CD4-positive, alpha-beta T cell (primary cell): Measurements from ENCODE around the gene CEP135. TPM values are rescaled to one million over a fixed set of nuclear protein-coding genes. Genes with fewer than 3 reads are reported as not detected.

ENCODE experiments used
- ATAC-seq: fragments of 200-7000 bp; cut with Tn5 transposase; one replicate; pipeline ENCODE4 v1.10.0; 2022; ENCODE audit warnings: mild to moderate bottlenecking; ENCODE audit not compliant: poor library complexity
- CTCF ChIA-PET: fragments of 350-600 bp; sonication (Branson Sonifier 250); formaldehyde crosslinking; loops from one replicate; lab custom pipeline; 2021; ENCODE audit warnings: antibody characterized with exemption, inconsistent platforms; lab: Charles Lee
- POLR2A ChIA-PET: fragments of 350-600 bp; sonication (Branson Sonifier 250); formaldehyde crosslinking; loops from one replicate; lab custom pipeline; 2021; ENCODE audit warnings: antibody characterized with exemption, inconsistent platforms; lab: Charles Lee
- DNase-seq, 14 experiments: peaks; one replicate each; pipeline ENCODE4 v3.0.0-alpha.2; 2013 to 2020; ENCODE audit warnings: mixed read lengths in 2 of 14
- H3K27ac ChIP-seq, 2 donors: one replicate each; pipeline versions ENCODE4 v1.5.1 to v1.7.0; 2013; ENCODE audit warnings: low read length in 2 of 2, low read depth in 1 of 2, mild to moderate bottlenecking in 1 of 2
- H3K27me3 ChIP-seq, 2 experiments: 1 replicate in 1 of 2; 2 replicates in 1 of 2; pipeline versions ENCODE4 v1.6.1 to v1.7.0; 2013; ENCODE audit warnings: low read length in 2 of 2, control low read depth in 1 of 2, mild to moderate bottlenecking in 1 of 2, moderate library complexity in 1 of 2; ENCODE audit not compliant: insufficient read depth in 2 of 2, control insufficient read depth in 1 of 2
- H3K36me3 ChIP-seq: one replicate; pipeline ENCODE4 v1.6.1; 2013; ENCODE audit warnings: low read length, control low read depth; ENCODE audit not compliant: insufficient read depth
- H3K4me1 ChIP-seq: one replicate; pipeline ENCODE4 v1.6.1; 2013; ENCODE audit warnings: low read length, control low read depth; ENCODE audit not compliant: insufficient read depth
- H3K4me3 ChIP-seq: one replicate; pipeline ENCODE4 v1.5.1; 2013; ENCODE audit warnings: mild to moderate bottlenecking, low read length, moderate library complexity
- H3K9me3 ChIP-seq, 2 experiments: 1 replicate in 1 of 2; 2 replicates in 1 of 2; pipeline versions ENCODE4 v1.6.1 to v1.7.0; 2013; ENCODE audit warnings: low read length in 2 of 2, mild to moderate bottlenecking in 2 of 2, control low read depth in 1 of 2, moderate library complexity in 1 of 2; ENCODE audit not compliant: control insufficient read depth in 1 of 2, insufficient read depth in 1 of 2
- H3K27ac Mint-ChIP-seq: one replicate; pipeline ENCODE4 v1.8.0; 2020; ENCODE audit warnings: mixed read lengths
- H3K27me3 Mint-ChIP-seq: one replicate; pipeline ENCODE4 v1.8.0; 2021; ENCODE audit warnings: mixed read lengths
- H3K36me3 Mint-ChIP-seq: one replicate; pipeline ENCODE4 v1.8.0; 2021; ENCODE audit warnings: low read depth, mixed read lengths
- H3K4me1 Mint-ChIP-seq: one replicate; pipeline ENCODE4 v1.8.0; 2021; ENCODE audit warnings: low read depth, mixed read lengths
- H3K4me3 Mint-ChIP-seq: one replicate; pipeline ENCODE4 v1.8.0; 2020; ENCODE audit warnings: mild to moderate bottlenecking, mixed read lengths
- H3K9me3 Mint-ChIP-seq: one replicate; pipeline ENCODE4 v1.8.0; 2020; ENCODE audit warnings: mixed read lengths
- intact Hi-C, 2 experiments: fragments of 100-400 bp; cut with DNase I in 1 of 2; cut with micrococcal nuclease in 1 of 2; formaldehyde crosslinking; loops; one replicate each; pipeline versions ENCODE4 v1.15.1 to v1.9.0; 2023 to 2025; cut with DNase I, micrococcal nuclease
- total RNA-seq, 174 experiments: library from RNA in 2 of 174; stranded (reverse) in 2 of 174; gene quantifications; one replicate each; pipeline ENCODE4 v1.2.3 and lab custom pipeline; 2021 to 2026
- TF ChIP-seq, protein P1 (sequence below): fragments of 200-600 bp; IDR thresholded peaks from one replicate; pipeline ENCODE4 v1.8.0; 2022; ENCODE audit warnings: antibody characterized with exemption, mild to moderate bottlenecking

The CEP135 gene
- total RNA-seq, 2 experiments from 2014 or later = 19.6 to 21.0 TPM

GRCh38 chr4:55906989-55907388 is 41.8 kb upstream of the CEP135 start:
- Histone ChIP-seq H3K27ac (no peak overlapping the region), H3K27me3 (no peaks in the 10 kb centered on the region), H3K4me1 (no peaks in the 10 kb centered on the region), H3K4me3 (peak overlapping the region; percentile 13), H3K36me3 (peaks cover 15% of the 10 kb centered on the region), H3K9me3 (no peaks in the 10 kb centered on the region)
- TF ChIP-seq, protein P1, sequence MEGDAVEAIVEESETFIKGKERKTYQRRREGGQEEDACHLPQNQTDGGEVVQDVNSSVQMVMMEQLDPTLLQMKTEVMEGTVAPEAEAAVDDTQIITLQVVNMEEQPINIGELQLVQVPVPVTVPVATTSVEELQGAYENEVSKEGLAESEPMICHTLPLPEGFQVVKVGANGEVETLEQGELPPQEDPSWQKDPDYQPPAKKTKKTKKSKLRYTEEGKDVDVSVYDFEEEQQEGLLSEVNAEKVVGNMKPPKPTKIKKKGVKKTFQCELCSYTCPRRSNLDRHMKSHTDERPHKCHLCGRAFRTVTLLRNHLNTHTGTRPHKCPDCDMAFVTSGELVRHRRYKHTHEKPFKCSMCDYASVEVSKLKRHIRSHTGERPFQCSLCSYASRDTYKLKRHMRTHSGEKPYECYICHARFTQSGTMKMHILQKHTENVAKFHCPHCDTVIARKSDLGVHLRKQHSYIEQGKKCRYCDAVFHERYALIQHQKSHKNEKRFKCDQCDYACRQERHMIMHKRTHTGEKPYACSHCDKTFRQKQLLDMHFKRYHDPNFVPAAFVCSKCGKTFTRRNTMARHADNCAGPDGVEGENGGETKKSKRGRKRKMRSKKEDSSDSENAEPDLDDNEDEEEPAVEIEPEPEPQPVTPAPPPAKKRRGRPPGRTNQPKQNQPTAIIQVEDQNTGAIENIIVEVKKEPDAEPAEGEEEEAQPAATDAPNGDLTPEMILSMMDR = no peak
- peaks cover 22% of the 10 kb centered on the region for H3K4me1 Mint-ChIP-seq
- peak in 2 of 14 experiments; percentile 8 to 24 for DNase-seq
- H3K27me3 Mint-ChIP-seq = no peaks in the 10 kb centered on the region
- no peaks in the 10 kb centered on the region for H3K9me3 Mint-ChIP-seq
- H3K27ac Mint-ChIP-seq = peak overlapping the region; percentile 58
- peaks cover 37% of the 10 kb centered on the region for H3K36me3 Mint-ChIP-seq
- peak; percentile 60 for ATAC-seq
- ChIA-PET POLR2A (interaction anchor here (0.8 to 2.6 kb wide), 2 partner anchors 25 to 41 kb away, joined by 3 to 13 read pairs; partner anchors contain the start of gene CEP135), CTCF (interaction anchor here (1.5 kb wide), 1 partner anchor 42 kb away, joined by 6 read pairs; the partner anchor contains the start of gene CEP135)
- intact Hi-C loops = loop anchor here in 1 of 2 experiments (5.0 kb wide), 1 partner anchor 40 kb away; the partner anchor contains the start of gene CEP135
- peak overlapping the region; percentile 64 for H3K4me3 Mint-ChIP-seq

GRCh38 chr4:55907469-55907868 is 41.3 kb upstream of the CEP135 start:
- CTCF ChIA-PET = interaction anchor here (1.6 kb wide), 1 partner anchor 41 kb away, joined by 5 read pairs; the partner anchor contains the start of gene CEP135
- no peaks in the 10 kb centered on the region for H3K27me3 ChIP-seq

GRCh38 chr4:55910140-55910539 is 38.6 kb upstream of the CEP135 start:
- H3K36me3 Mint-ChIP-seq = peaks cover 12% of the 10 kb centered on the region
- Histone ChIP-seq H3K9me3 (no peaks in the 10 kb centered on the region), H3K27me3 (no peaks in the 10 kb centered on the region), H3K4me3 (no peak overlapping the region), H3K27ac (no peak overlapping the region), H3K4me1 (no peaks in the 10 kb centered on the region), H3K36me3 (no peaks in the 10 kb centered on the region)
- H3K27ac Mint-ChIP-seq = no peak overlapping the region
- POLR2A ChIA-PET = no interaction called here
- H3K4me3 Mint-ChIP-seq = no peak overlapping the region
- peaks cover 22% of the 10 kb centered on the region for H3K4me1 Mint-ChIP-seq
- no peaks in the 10 kb centered on the region for H3K27me3 Mint-ChIP-seq
- no peaks in the 10 kb centered on the region for H3K9me3 Mint-ChIP-seq
- ATAC-seq (no peak), DNase-seq (no peak)
- CTCF ChIA-PET = interaction anchor here (1.3 kb wide), 1 partner anchor 39 kb away, joined by 4 read pairs; the partner anchor contains the start of gene CEP135
- intact Hi-C loops = no loop called here
- TF ChIP-seq, protein P1 = no peak

More at GRCh38 chr4:55907469-55907868, 41.3 kb upstream of the CEP135 start:
- peak overlapping the region; percentile 58 for H3K27ac Mint-ChIP-seq
- TF ChIP-seq, protein P1 = no peak
- intact Hi-C loops = loop anchor here in 1 of 2 experiments (5.0 kb wide), 1 partner anchor 40 kb away; the partner anchor contains the start of gene CEP135
- no peaks in the 10 kb centered on the region for H3K9me3 Mint-ChIP-seq
- Histone ChIP-seq H3K36me3 (peaks cover 10% of the 10 kb centered on the region), H3K9me3 (no peaks in the 10 kb centered on the region), H3K4me3 (peak overlapping the region; percentile 13), H3K27ac (no peak overlapping the region), H3K4me1 (no peaks in the 10 kb centered on the region)
- POLR2A ChIA-PET = interaction anchor here (0.7 to 2.6 kb wide), 3 partner anchors 17 to 41 kb away, joined by 3 to 13 read pairs (median 4); partner anchors contain the start of gene CEP135
- no peak for ATAC-seq
- DNase-seq = peak in 1 of 14 experiments; percentile 27
- H3K27me3 Mint-ChIP-seq = no peaks in the 10 kb centered on the region
- peak overlapping the region; percentile 64 for H3K4me3 Mint-ChIP-seq
- peaks cover 32% of the 10 kb centered on the region for H3K36me3 Mint-ChIP-seq
- H3K4me1 Mint-ChIP-seq = peaks cover 22% of the 10 kb centered on the region
